Endothelial cell of umbilical vein (primary cell): ENCODE measurements around the gene VTA1. TPM values are rescaled to one million over a fixed set of nuclear protein-coding genes. Genes with fewer than 3 reads are reported as not detected.

Experiments
- BruUV-seq: library from RNA; stranded (reverse); fragments of 400-500 nt; replicated peaks from 2 replicates; lab custom pipeline; 2021; lab: Mats Ljungman, UMichigan
- CTCF ChIA-PET: fragments of 300-600, 350-600 bp; sonication (Branson Sonifier 250); formaldehyde crosslinking; loops from one replicate; lab custom pipeline; 2021; ENCODE audit warnings: antibody characterized with exemption, inconsistent platforms; lab: Charles Lee
- POLR2A ChIA-PET: fragments of 300-600, 350-600 bp; sonication (Branson Sonifier 250); formaldehyde crosslinking; loops from one replicate; lab custom pipeline; 2021; ENCODE audit warnings: antibody characterized with exemption, inconsistent platforms; lab: Charles Lee
- DNase-seq: peaks from one replicate; pipeline ENCODE4 v3.0.0-alpha.2; 2011; ENCODE audit warnings: low read depth, low spot score
- FAIRE-seq: peaks from 2 replicates; lab custom pipeline; 2011; peaks lifted over from hg19 to GRCh38; lab: Jason Lieb, UNC
- H2AFZ ChIP-seq: 2 replicates; pipeline ENCODE4 v1.6.0; 2012; ENCODE audit warnings: low read depth, low read length, control low read depth, inconsistent platforms
- H3K27ac ChIP-seq: 2 replicates; pipeline ENCODE4 v1.5.1; 2011; ENCODE audit warnings: low read depth, mild to moderate bottlenecking, control low read depth, low read length, moderate library complexity; ENCODE audit not compliant: insufficient read depth
- H3K27me3 ChIP-seq, 2 experiments: 2 replicates each; pipeline versions ENCODE4 v1.6.0 to v1.6.1; 2011; ENCODE audit warnings: low read length in 2 of 2, mixed read lengths in 1 of 2; ENCODE audit not compliant: control insufficient read depth in 2 of 2, insufficient read depth in 2 of 2
- H3K36me3 ChIP-seq, 2 experiments: 2 replicates in 1 of 2; 3 replicates in 1 of 2; pipeline ENCODE4 v1.5.1; 2011; ENCODE audit warnings: low read length in 2 of 2, mild to moderate bottlenecking in 1 of 2, moderate library complexity in 1 of 2; ENCODE audit not compliant: control insufficient read depth in 2 of 2, insufficient read depth in 2 of 2; ENCODE audit errors: extremely low read depth in 1 of 2
- H3K4me1 ChIP-seq: 3 replicates; pipeline ENCODE4 v1.5.1; 2011; ENCODE audit warnings: mild to moderate bottlenecking, low read length; ENCODE audit not compliant: control insufficient read depth, insufficient read depth; ENCODE audit errors: extremely low read depth
- H3K4me2 ChIP-seq: 2 replicates; pipeline ENCODE4 v1.6.1; 2011; ENCODE audit warnings: low read length, control low read depth, mixed read lengths; ENCODE audit not compliant: insufficient read depth
- H3K4me3 ChIP-seq, 3 experiments: fragments of 200-600 bp in 1 of 3; sonication (generic), shearing (Covaris generic) in 1 of 3; replicated peaks in 1 of 3; 2 replicates each; pipeline ENCODE4 v1.5.1; 2011 to 2016; ENCODE audit warnings: control low read depth in 3 of 3, low read length in 3 of 3, mild to moderate bottlenecking in 2 of 3, inconsistent platforms in 1 of 3, low read depth in 1 of 3, moderate library complexity in 1 of 3; ENCODE audit not compliant: insufficient read depth in 1 of 3
- H3K79me2 ChIP-seq: 2 replicates; pipeline ENCODE4 v1.6.0; 2012; ENCODE audit warnings: low read length, inconsistent platforms; ENCODE audit not compliant: control insufficient read depth, insufficient read depth
- H3K9ac ChIP-seq: replicated peaks from 2 replicates; pipeline ENCODE3; 2011; ENCODE audit warnings: low read length, control low read depth; ENCODE audit not compliant: insufficient read depth; ENCODE audit errors: extremely low read depth
- H3K9me1 ChIP-seq: replicated peaks from 3 replicates; pipeline ENCODE4 v1.6.0; 2011; ENCODE audit warnings: mild to moderate bottlenecking, low read length; ENCODE audit not compliant: control insufficient read depth, insufficient read depth; ENCODE audit errors: extremely low read depth
- H3K9me3 ChIP-seq: replicated peaks from 2 replicates; pipeline ENCODE4 v1.5.1; 2012; ENCODE audit warnings: low read length, inconsistent platforms; ENCODE audit not compliant: control insufficient read depth, insufficient read depth
- H4K20me1 ChIP-seq: replicated peaks from 2 replicates; pipeline ENCODE3; 2011; ENCODE audit warnings: mild to moderate bottlenecking, low read length; ENCODE audit not compliant: control insufficient read depth, insufficient read depth; ENCODE audit errors: extremely low read depth
- CTCF ChIP-seq, 2 donors: IDR thresholded peaks; 1 replicate in 1 of 2; 2 replicates in 1 of 2; pipeline ENCODE4 v1.5.1; 2011; ENCODE audit warnings: low read length in 2 of 2, mild to moderate bottlenecking in 2 of 2, moderate library complexity in 2 of 2, control low read depth in 1 of 2, inconsistent platforms in 1 of 2, low read depth in 1 of 2; ENCODE audit not compliant: insufficient read depth in 1 of 2; ENCODE audit errors: extremely low read depth in 1 of 2
- EZH2 ChIP-seq: IDR thresholded peaks from 2 replicates; pipeline ENCODE4 v1.6.1; 2012; ENCODE audit warnings: borderline replicate concordance, low read depth, mild to moderate bottlenecking, moderate library complexity, low read length, inconsistent platforms; ENCODE audit not compliant: severe bottlenecking
- FOS ChIP-seq: IDR thresholded peaks from 2 replicates; pipeline ENCODE4 v1.6.1; 2011; ENCODE audit warnings: mild to moderate bottlenecking, low read length, moderate library complexity, borderline replicate concordance; ENCODE audit not compliant: insufficient read depth
- GATA2 ChIP-seq: IDR thresholded peaks from 2 replicates; pipeline ENCODE4 v1.7.0; 2011; ENCODE audit warnings: low read depth, mild to moderate bottlenecking, moderate library complexity, mixed read lengths, low read length; ENCODE audit not compliant: insufficient read length, insufficient read depth
- JUN ChIP-seq: IDR thresholded peaks from 2 replicates; pipeline ENCODE4 v1.6.1; 2011; ENCODE audit warnings: borderline replicate concordance, low read depth; ENCODE audit not compliant: insufficient read length, insufficient read depth
- MAX ChIP-seq: IDR thresholded peaks from 2 replicates; pipeline ENCODE4 v1.6.1; 2011; ENCODE audit not compliant: insufficient read depth, insufficient read length
- POLR2A ChIP-seq: IDR thresholded peaks from 2 replicates; pipeline ENCODE4 v1.6.1; 2012; ENCODE audit warnings: low read depth, mild to moderate bottlenecking, control low read depth, low read length
- POLR2AphosphoS5 ChIP-seq: IDR thresholded peaks from 2 replicates; pipeline ENCODE4 v1.6.1; 2012; ENCODE audit warnings: low read depth, mild to moderate bottlenecking, control low read depth, low read length, moderate library complexity; ENCODE audit not compliant: insufficient read depth
- dilution Hi-C: fragments of 300-500 bp; cut with MboI; formaldehyde crosslinking; loops from one replicate; pipeline ENCODE4 v1.15.0; 2019; ENCODE audit warnings: low sequenced_read_pairs; ENCODE audit not compliant: extremely low pct_ligation_motif_present
- intact Hi-C: fragments of 100-400 bp; cut with micrococcal nuclease; formaldehyde crosslinking; loops from one replicate; pipeline ENCODE4 v1.10.0; 2022
- polyA plus RNA-seq, 4 experiments: library from polyadenylated mRNA; depleted of rRNA in 3 of 4; stranded (reverse) in 3 of 4; unstranded in 1 of 4; fragments of >200 nt; gene quantifications; 2 replicates each; pipeline versions ENCODE4 v1.2.1 to v1.2.3, GENCODE V29; 2011 to 2012; ENCODE audit warnings: missing spikeins in 1 of 4
- total RNA-seq: library from RNA; stranded (reverse); gene quantifications from 2 replicates; pipeline ENCODE4 v1.2.3, GENCODE V29; 2021

VTA1 gene
- total and polyA plus RNA-seq, 2 donors (not counting 3 experiments of a cell fraction or from before 2014, with no cell fraction given): 39.0 to 40.9 TPM

- CTCF ChIA-PET: no interaction called here
- no peak for TF ChIP-seq POLR2A
- no peak for TF ChIP-seq EZH2
- no peak for TF ChIP-seq FOS
- no peak for TF ChIP-seq CTCF (IDR thresholded peaks at IDR 0.05; ENCODE audit: extremely low read depth in 1 of 2, insufficient read depth in 1 of 2, low read depth in 1 of 2, low read length in 2 of 2)
- TF ChIP-seq JUN: no peak
- TF ChIP-seq MAX: no peak
- no peak for TF ChIP-seq GATA2
- no peak for TF ChIP-seq POLR2AphosphoS5
- intact Hi-C loops: no loop called here
- Histone ChIP-seq H3K9me3 (no peaks in the 10 kb centered on the region), H3K4me2 (no peak overlapping the region), H3K27me3 (peaks cover 0 to 2% of the 10 kb centered on the region in 2 experiments), H3K9me1 (no peaks in the 10 kb centered on the region), H3K4me1 (no peaks in the 10 kb centered on the region), H3K4me3 (no peak overlapping the region), H3K27ac (no peak overlapping the region), H3K36me3 (no peaks in the 10 kb centered on the region), H4K20me1 (no peaks in the 10 kb centered on the region), H2AFZ (no peak overlapping the region), H3K9ac (no peak overlapping the region), H3K79me2 (no peaks in the 10 kb centered on the region)
- no TSS peak for BruUV-seq
- no peak for DNase-seq
- dilution Hi-C loops: no loop called here
- POLR2A ChIA-PET: no interaction called here
- no peak for FAIRE-seq
Measured at GRCh38 chr6:142117366-142117765, 29.7 kb upstream of the VTA1 start.
